Upper lobe of left lung (tissue), 4 donors: ENCODE measurements around the gene KIF6.

Experiments
- CTCF ChIP-seq, 6 experiments: fragments of 450-650 bp in 4 of 6; fragments of 200-600 bp in 2 of 6; sonication (generic) in 2 of 6; IDR thresholded peaks; one replicate each; pipeline ENCODE4 v1.5.1; 2016 to 2019; ENCODE audit warnings: antibody characterized with exemption in 6 of 6
- POLR2A ChIP-seq, 4 donors: fragments of 450-650 bp; IDR thresholded peaks; one replicate each; pipeline ENCODE4 v1.5.1; 2016 to 2017; ENCODE audit warnings: antibody characterized with exemption in 4 of 4, mild to moderate bottlenecking in 2 of 4
- POLR2AphosphoS5 ChIP-seq, 2 donors: sonication (generic); formaldehyde crosslinking; IDR thresholded peaks; one replicate each; pipeline ENCODE4 v1.5.1; 2017; ENCODE audit warnings: antibody characterized with exemption in 2 of 2

GRCh38 chr6:39615622-39616021 is 109.6 kb downstream of the KIF6 start:
- no peak for TF ChIP-seq POLR2A (IDR thresholded peaks at IDR 0.05)
- TF ChIP-seq CTCF (IDR thresholded peaks at IDR 0.05): no peak
- no peak for TF ChIP-seq POLR2AphosphoS5 (IDR thresholded peaks at IDR 0.05)
